ENCODE measurements around the gene VPS26C. TPM values are rescaled to one million over a fixed set of nuclear protein-coding genes. Genes with fewer than 3 reads are reported as not detected.

Gene VPS26C
- total RNA-seq, 1 donor from 2014 or later: 46.6 TPM

DNA sequence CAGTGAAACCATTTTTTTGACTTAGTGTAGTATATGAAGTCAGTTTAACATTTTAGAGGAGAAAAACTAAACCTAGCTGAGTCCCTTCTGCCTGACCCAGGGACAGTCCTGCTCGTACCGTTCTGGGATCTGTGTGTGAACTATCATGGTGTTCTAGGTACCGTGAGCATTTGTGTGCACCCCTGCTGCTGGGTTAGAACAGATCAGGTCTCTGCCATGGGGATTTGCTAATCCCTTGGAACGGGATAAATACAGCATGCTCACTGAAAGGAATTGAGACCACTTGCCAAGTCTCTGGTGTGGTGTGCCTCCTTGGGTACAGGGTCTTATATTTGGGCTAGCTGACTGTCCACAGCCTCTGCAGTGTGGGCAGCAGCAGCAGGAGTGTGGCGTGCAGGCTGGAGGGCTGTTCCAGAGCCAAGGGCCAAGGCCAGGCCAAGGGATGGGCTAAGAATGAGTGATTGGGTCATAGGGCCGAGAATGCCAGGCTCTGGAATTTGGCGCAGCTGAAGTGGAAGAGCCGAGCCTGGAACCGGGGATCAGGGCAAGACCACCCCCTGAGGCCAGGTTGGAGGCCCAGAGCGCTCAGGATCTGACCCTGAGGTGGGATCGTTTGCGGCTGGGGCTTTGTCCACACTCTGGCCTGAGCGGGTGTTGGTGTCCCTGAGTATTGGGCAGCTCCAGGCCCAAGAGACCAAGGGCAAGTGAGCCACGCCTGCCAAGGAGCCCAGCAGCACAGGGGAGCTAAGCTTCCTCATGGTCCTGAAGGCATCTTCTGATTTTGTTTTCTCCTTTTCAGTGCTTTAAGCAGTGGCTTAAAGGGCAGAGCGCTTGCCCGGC lies 66.3 kb downstream of the VPS26C start:
- no peak for DNase-seq

DNA sequence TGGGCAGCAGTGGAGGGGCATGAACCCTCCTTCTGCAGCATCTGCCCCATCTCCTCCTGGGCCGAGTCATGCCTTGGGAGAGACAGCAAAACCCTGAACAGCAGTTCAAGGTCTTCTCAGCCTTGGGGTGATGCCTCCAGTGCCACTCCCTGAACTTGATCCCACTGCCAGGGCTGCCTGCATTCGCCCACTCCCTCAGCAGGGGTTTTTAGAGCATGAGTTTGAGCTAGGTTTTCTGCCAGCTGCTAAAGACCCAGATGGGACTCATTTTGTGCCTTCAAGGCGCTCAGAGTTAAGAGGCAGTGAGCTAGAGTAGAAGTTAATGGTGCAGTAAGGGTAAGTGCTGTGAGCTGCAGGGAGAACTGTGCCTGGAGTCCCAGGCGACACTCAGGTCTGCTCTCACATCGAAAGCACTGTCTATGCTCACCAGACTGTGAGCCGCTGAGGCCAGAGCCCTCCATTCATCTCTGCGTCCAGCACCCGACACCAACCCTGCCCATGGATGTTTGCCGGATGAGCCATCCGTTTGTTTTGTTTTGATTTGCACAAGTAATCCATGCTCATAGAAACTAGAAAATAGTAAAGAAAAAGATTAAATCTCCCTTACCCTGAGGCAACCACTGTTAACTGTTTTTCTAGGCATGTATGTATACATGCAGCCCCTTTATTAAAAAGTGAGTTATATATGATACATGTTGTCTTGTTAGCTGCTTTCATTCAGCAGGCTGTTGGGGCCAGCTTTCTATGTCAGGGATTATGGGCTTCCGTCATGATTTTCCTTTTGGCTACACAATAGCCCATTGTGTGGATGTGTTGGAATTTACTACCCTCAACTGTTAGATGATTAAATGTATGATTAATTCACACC lies 67.8 kb downstream of the VPS26C start:
- no peak for DNase-seq

DNA sequence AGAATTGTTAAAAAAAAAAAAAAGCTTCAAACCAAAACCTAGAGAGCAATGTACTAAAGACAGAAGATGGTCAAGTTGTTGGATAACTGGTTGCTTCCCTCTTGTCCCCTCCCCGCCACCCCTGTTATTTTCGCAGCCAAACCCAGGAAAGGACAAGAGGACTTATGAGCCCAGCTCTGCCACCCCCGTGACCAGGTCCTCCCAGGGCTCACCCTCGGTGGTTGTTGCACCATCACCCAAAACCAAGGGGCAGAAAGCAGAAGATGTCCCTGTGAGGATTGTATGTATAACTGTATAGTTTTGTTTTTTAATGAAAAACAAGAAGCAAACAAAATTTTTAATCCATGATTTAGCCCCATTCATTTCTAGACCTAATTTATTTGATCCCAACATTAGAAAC lies 69.4 kb downstream of the VPS26C start:
- no peak for DNase-seq

DNA sequence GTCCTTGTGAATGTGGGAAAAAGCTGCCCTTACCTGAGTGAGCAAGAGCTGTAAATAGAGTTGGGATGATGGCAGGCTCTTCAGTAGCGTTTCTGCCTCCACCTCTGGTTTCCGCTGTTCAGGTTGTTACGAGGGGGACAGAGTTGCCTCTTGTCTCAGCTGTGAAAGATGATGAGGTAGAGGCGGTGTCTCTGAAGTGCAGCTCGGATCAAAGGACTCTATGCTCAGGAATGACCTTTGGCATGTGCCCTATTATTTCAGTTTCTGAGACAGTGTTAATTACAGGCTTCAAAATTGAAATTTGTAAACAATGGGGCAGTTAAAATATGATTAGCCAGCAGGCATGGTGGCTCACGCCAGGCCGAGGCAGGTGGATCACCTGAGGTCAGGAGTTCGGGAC lies 70.3 kb downstream of the VPS26C start:
- no peak for DNase-seq

DNA sequence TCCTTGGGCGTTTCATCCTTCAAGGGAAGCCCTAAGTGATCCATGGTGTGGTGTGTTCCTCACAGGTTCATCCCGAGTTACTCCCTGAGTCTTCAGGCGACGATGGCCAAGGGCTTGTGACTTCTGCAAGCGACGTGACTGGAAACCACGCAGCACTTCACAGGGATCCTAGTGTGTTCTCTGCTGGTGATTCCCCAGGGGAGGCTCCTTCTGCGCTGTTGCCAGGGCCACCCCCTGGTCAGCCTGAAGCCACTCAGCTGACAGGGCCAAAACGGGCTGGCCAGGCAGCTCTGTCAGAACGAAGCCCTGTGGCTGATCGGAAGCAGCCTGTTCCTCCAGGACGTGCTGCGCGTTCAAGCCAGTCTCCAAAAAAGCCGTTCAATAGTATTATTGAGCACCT lies 71.5 kb downstream of the VPS26C start:
- DNase-seq: no peak

DNA sequence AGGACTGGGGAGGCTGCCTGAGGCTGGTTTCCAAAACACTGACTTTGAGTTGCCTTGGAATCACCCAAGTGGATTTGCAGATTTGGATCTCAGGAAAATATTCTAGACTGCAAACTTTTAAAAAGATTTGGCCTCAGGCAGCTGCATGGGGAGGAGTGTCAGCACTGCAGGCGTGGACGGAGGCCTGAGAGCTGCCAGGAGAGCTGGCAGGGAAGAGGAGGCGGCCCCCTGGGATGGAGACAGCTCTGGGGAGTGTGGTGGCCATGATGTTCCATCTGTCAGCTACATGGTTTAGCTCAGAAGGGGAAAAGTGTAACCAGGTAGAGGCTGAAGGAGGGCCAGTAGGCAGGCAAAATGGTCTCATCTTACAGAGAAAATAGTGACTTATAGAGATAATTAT lies 72.1 kb downstream of the VPS26C start:
- DNase-seq: no peak

DNA sequence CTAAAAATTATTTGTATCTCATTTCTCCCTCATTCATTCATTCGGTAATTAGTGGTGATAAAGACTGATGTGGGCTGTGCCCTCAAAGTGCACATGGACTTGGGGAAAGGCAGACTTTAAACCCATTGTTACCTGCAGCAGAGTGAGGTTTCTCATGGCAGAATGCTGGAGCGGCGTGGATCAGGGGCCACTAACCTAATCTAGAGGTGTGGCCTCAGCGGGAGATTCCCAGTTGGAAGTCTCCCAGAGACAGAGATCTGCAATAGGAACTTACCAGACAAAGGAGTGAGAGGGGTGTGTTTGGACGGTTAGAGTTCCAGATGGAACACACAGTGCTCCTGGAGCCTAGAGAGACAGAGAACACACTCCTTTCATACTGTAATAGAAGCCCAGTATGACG lies 73.5 kb downstream of the VPS26C start:
- DNase-seq: no peak

DNA sequence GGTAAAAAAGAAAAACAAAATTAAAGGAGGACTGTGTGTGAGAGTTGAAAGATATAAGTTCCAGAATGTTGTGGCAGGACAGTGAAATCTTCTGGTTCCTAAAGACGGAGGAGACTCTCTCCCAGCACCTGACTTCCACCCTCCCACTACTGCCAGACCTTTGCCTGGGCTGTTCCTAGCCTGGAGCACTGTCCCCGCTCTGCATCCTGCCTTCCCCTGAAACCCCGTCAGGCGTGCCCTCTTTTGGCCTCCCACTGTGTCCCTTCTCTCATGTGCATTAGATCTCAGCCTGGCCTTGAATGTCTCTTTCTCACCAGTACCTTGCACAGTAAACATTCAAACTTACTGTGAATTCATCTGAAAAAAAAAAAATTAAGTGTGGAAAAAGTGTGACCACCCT lies 74.1 kb downstream of the VPS26C start:
- DNase-seq: no peak

DNA sequence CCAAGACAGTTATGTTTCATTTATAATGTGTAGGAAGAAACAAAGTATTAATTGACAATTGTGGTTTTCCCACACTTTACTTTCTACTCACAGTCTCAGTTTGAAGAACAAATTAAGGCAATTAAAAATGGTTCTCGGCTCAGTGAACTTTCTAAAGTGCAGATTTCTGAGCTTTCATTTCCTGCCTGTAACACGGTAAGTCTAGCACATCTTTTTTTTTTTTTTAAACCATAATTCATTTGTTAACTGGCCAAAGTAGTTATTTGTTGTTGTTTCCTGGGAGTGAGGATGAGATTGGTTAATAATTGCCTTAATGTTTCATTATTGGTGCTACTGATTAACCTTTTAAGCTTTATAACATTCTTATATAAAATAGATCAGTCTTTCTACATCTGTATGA lies 75.1 kb downstream of the VPS26C start:
- DNase-seq: no peak

DNA sequence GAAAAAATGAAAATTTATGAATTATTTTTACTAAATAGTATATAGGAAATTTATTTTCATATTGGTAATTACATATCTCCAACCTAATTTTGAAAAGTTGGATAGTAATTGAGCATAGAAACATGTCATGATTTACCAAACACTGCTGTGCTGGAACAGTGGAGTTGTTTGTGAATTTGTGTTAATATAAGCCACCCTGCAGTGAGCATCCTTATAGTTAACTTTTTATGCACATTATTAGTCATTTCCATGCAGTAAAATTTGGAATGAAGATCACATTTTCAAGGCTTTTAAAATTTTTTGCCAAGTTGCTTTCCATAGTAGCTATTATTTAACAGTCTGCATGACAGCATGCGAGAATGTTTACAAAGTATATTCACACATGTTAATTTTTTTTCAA lies 78.3 kb downstream of the VPS26C start:
- DNase-seq: no peak

DNA sequence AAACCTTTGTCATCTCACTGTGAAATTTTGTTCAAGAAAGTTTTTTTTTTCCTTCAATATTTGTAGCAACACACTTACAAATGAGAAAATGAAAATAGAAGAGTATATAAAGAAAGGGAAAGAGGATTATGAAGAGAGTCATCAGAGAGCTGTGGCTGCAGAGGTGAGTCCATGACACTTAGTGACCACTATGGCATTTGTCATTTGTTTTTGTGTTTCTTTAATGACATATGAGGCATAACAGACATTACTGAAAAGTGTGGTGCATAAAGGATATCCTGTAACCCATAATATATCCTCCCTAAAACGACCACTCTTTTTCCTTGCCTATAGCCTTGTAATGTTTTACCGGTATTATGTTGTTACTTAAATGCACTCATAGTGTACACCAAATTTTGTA lies 80.2 kb downstream of the VPS26C start:
- DNase-seq: no peak

DNA sequence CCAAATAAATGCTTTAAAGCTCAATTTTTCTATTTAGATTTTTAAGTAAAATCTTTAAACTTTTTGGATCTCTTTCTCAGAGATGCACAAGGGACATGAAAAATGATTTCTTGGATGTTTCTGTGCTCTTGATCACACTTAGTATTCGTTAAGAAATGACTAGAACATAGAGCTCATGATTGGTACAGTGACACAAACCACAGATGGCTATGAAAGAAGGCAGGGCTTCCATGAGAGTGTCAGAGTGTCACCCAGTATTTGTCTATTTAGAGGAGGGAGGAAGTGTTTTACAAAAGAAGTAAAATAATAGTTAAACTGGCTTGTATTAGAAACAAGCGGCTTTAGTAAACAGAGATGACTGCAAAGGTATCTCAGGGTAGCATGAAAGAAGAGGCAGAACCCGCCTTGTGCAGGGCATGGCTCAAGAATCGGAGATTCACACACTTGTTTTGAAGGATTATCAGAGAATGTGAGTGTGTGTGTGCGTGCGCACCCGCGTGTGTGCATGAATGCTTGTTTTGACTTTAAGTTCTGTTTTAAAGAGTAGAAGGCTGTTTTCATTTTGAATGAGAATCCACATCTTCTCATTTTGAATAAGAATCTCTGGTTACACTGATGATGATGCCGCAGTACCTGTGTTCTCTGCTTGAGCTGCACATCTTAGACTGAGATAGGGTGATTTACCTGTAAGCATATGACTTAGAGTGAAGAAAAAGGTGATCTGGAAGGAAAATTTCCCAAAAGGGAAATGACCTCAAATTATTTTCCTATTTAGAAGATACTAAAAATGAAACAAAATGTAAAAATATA lies 82.1 kb downstream of the VPS26C start:
- DNase-seq: no peak

DNA sequence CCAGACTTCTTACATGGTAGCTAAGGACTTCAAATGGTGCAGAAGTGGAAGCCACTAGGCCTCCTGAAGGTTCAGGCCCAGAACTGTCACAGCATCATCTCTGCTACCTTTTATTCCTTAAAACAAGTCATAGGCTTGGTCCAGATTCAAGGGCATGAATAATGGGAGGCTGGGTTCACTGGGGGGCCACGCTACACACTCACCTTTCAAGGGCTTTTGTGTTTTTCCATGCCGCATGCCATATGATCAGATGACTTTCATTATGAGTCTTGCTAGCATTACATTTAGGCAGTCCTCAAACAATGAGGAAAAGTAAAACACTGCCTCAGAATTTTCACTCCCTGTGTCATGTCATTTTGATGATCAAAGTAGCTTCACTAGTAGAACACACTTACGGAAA lies 83.4 kb downstream of the VPS26C start:
- no peak for DNase-seq

DNA sequence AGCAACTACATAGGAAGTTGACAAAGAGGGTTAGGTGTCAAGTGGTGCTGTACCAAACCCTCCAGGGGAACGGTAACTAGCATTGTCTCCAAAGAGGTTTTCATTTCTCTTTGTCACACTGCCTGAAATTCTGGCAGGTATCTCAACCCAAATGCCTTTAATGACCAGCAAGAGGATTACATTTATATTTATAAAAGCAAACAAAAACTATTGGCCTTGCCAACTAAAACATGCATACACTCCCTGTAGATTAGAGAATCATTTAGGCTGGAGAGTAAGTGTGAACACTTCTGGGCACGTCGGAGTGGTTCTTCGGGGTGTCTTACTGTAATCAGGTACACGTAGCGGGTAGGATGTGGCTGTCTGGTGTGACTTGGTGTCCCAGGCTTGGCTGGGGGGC lies 84.9 kb downstream of the VPS26C start:
- no peak for DNase-seq

DNA sequence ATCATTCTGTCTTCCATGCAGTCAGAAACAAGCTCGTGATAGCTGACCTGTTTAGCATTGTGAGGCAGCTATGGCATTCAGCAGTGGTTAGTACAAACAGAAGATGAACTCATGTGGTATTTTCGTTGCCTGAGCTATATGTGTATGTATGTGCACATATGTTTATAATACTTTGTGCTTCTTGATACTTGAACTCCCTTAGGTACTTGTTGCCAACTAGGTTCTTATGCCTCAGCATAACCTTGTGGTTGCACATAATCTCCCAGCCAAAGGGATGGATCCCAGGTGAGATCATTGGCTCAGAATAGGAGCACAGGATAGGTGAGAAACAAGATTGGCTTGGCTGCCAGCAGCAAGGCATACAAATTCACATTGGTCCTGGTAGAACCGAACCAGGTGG lies 86.1 kb downstream of the VPS26C start:
- DNase-seq: peak; percentile 44

DNA sequence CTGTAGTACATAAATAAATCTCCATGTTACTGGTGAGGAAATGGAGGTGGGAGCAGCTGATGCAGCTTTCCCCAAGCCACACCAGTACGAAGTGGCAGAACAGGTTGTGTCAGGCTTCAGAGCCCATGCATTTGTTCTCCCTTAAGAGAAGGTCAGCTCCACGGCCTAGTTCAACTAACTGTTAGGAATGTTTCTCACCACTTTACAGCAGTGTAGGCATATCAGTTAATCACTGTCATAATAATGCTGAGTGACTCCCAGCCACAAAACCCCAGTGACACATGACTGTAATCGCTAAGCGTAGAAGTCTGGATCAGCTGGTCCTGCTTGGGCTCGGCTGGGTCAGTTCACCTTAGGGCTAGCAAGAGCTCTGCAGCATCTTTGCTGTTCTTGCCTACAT lies 90.4 kb downstream of the VPS26C start:
- no peak for DNase-seq

Small RNA genes within 50 kb of the gene (small RNA-seq; reads per million reads assigned to genes)
- not detected for gene RN7SL678P (ENCODE audit: low replicate concordance)

Other genes with a start within 250 kb of the VPS26C start
- 10.4 TPM for gene PIGP, start 194.3 kb downstream of the VPS26C start, total RNA-seq
- gene TTC3, start 194.1 kb downstream of the VPS26C start, total RNA-seq: 339 TPM
- gene DYRK1A, start 99.4 kb upstream of the VPS26C start, total RNA-seq: 150 TPM

Data from tongue (tissue), 3 donors.